H1 (cell line): ENCODE data around the gene DOC2A. TPM values are rescaled to one million over a fixed set of nuclear protein-coding genes. Genes with fewer than 3 reads are reported as not detected.

ENCODE experiments used
- CTCF ChIA-PET: fragments of 300-600 bp; sonication (Branson Sonifier 250); formaldehyde crosslinking; loops from one replicate; lab custom pipeline; 2021; ENCODE audit not compliant: partially characterized antibody; lab: Charles Lee
- POLR2A ChIA-PET: fragments of 300-600 bp; sonication (Branson Sonifier 250); formaldehyde crosslinking; loops from one replicate; lab custom pipeline; 2021; ENCODE audit warnings: inconsistent platforms; ENCODE audit not compliant: partially characterized antibody; lab: Charles Lee
- DNase-seq, 2 experiments: peaks; one replicate each; pipeline versions ENCODE4 v3.0.0 to v3.0.0-alpha.2; 2010 to 2022; ENCODE audit warnings: low spot score in 2 of 2, low read depth in 1 of 2, mixed read lengths in 1 of 2
- FAIRE-seq: peaks from 2 replicates; lab custom pipeline; 2011; peaks lifted over from hg19 to GRCh38; lab: Jason Lieb, UNC
- H2AFZ ChIP-seq: 2 replicates; pipeline ENCODE4 v1.8.1; 2012; ENCODE audit warnings: low read length, inconsistent platforms
- H2AK5ac ChIP-seq: 2 replicates; pipeline ENCODE4 v1.6.1; 2013; ENCODE audit warnings: low read depth, low read length
- H2BK120ac ChIP-seq: replicated peaks from 2 replicates; pipeline ENCODE3; 2013; ENCODE audit warnings: low read depth, low read length, inconsistent platforms
- H2BK12ac ChIP-seq: 2 replicates; pipeline ENCODE4 v1.6.1; 2013; ENCODE audit warnings: low read depth, low read length
- H2BK15ac ChIP-seq: 2 replicates; pipeline ENCODE4 v1.6.1; 2013; ENCODE audit warnings: low read length
- H2BK20ac ChIP-seq: 2 replicates; pipeline ENCODE4 v1.6.1; 2013; ENCODE audit warnings: low read length
- H2BK5ac ChIP-seq: 2 replicates; pipeline ENCODE4 v1.6.1; 2013; ENCODE audit warnings: low read depth, low read length
- H3K14ac ChIP-seq: 2 replicates; pipeline ENCODE4 v1.6.1; 2013; ENCODE audit warnings: inconsistent platforms; ENCODE audit not compliant: insufficient read length
- H3K18ac ChIP-seq: 2 replicates; pipeline ENCODE4 v1.6.1; 2013; ENCODE audit warnings: low read length; ENCODE audit errors: extremely low read depth
- H3K23ac ChIP-seq: 2 replicates; pipeline ENCODE4 v1.6.1; 2013; ENCODE audit warnings: inconsistent platforms; ENCODE audit not compliant: insufficient read length
- H3K23me2 ChIP-seq: 2 replicates; pipeline ENCODE4 v1.6.1; 2013; ENCODE audit warnings: low read depth, low read length
- H3K27ac ChIP-seq: 2 replicates; pipeline ENCODE4 v1.6.1; 2011; ENCODE audit warnings: low read depth, low read length, inconsistent platforms
- H3K27me3 ChIP-seq, 4 experiments: replicated peaks in 1 of 4; 1 replicate in 1 of 4; 2 replicates in 3 of 4; pipeline versions ENCODE4 v1.6.1 to v1.8.1; 2011 to 2013; ENCODE audit warnings: low read length in 3 of 4, mild to moderate bottlenecking in 3 of 4, inconsistent platforms in 2 of 4, mixed read lengths in 2 of 4, moderate library complexity in 1 of 4; ENCODE audit not compliant: control insufficient read depth in 3 of 4, insufficient read depth in 3 of 4; ENCODE audit errors: extremely low read depth in 1 of 4
- H3K36me3 ChIP-seq, 4 experiments: 2 replicates each; pipeline versions ENCODE4 v1.6.1 to v1.8.1; 2011 to 2013; ENCODE audit warnings: mild to moderate bottlenecking in 4 of 4, low read length in 3 of 4, moderate library complexity in 2 of 4, control low read depth in 1 of 4, inconsistent platforms in 1 of 4; ENCODE audit not compliant: insufficient read depth in 4 of 4, control insufficient read depth in 2 of 4
- H3K4ac ChIP-seq: replicated peaks from 2 replicates; pipeline ENCODE3; 2013; ENCODE audit warnings: low read length, low read depth, mixed read lengths, inconsistent platforms; ENCODE audit not compliant: insufficient read length
- H3K4me1 ChIP-seq, 4 experiments: replicated peaks in 1 of 4; 1 replicate in 1 of 4; 2 replicates in 3 of 4; pipeline versions ENCODE4 v1.6.1 to v1.8.1; 2011 to 2013; ENCODE audit warnings: low read length in 3 of 4, inconsistent platforms in 2 of 4, mixed read lengths in 1 of 4; ENCODE audit not compliant: insufficient read depth in 4 of 4, control insufficient read depth in 3 of 4
- H3K4me2 ChIP-seq, 2 experiments: 2 replicates each; pipeline versions ENCODE4 v1.6.1 to v1.8.1; 2011 to 2013; ENCODE audit warnings: low read depth in 2 of 2, low read length in 2 of 2, control low read depth in 1 of 2, inconsistent platforms in 1 of 2, mild to moderate bottlenecking in 1 of 2; ENCODE audit not compliant: insufficient read depth in 1 of 2
- H3K4me3 ChIP-seq, 4 experiments: fragments of 200-600, 300-600 bp in 1 of 4; sonication (generic), shearing (Covaris generic), sonication (Bioruptor Twin) in 1 of 4; 2 replicates each; pipeline versions ENCODE4 v1.5.1 to v1.8.1; 2011 to 2016; ENCODE audit warnings: low read length in 4 of 4, low read depth in 3 of 4, control low read depth in 2 of 4, inconsistent platforms in 2 of 4, mild to moderate bottlenecking in 2 of 4, mixed read lengths in 1 of 4, moderate library complexity in 1 of 4; ENCODE audit not compliant: insufficient read depth in 2 of 4; ENCODE audit errors: extremely low read depth in 1 of 4
- H3K56ac ChIP-seq: replicated peaks from 2 replicates; pipeline ENCODE3; 2013; ENCODE audit warnings: low read depth, mild to moderate bottlenecking, mixed read lengths, low read length, inconsistent platforms; ENCODE audit not compliant: insufficient read length
- H3K79me1 ChIP-seq: 2 replicates; pipeline ENCODE4 v1.6.1; 2013; ENCODE audit warnings: low read depth, low read length, control low read depth
- H3K79me2 ChIP-seq, 2 experiments: 2 replicates each; pipeline versions ENCODE4 v1.6.1 to v1.8.1; 2012 to 2013; ENCODE audit warnings: low read length in 2 of 2, mild to moderate bottlenecking in 2 of 2, inconsistent platforms in 1 of 2; ENCODE audit not compliant: insufficient read depth in 2 of 2, control insufficient read depth in 1 of 2
- H3K9ac ChIP-seq, 4 experiments: replicated peaks in 1 of 4; 1 replicate in 1 of 4; 2 replicates in 3 of 4; pipeline versions ENCODE4 v1.6.1 to v1.8.1; 2011 to 2013; ENCODE audit warnings: low read depth in 3 of 4, low read length in 3 of 4, control low read depth in 2 of 4, mild to moderate bottlenecking in 2 of 4, moderate library complexity in 2 of 4, inconsistent platforms in 1 of 4; ENCODE audit errors: extremely low read depth in 1 of 4
- H3K9me3 ChIP-seq, 2 experiments: 2 replicates each; pipeline versions ENCODE4 v1.6.1 to v1.8.1; 2012 to 2013; ENCODE audit warnings: mild to moderate bottlenecking in 2 of 2, moderate library complexity in 2 of 2, control low read depth in 1 of 2, inconsistent platforms in 1 of 2, low read depth in 1 of 2, low read length in 1 of 2, mixed read lengths in 1 of 2; ENCODE audit not compliant: insufficient read depth in 2 of 2
- H4K20me1 ChIP-seq, 2 experiments: replicated peaks in 1 of 2; 2 replicates each; pipeline versions ENCODE3 to v1.8.1; 2011 to 2013; ENCODE audit warnings: inconsistent platforms in 2 of 2, low read length in 2 of 2, mild to moderate bottlenecking in 1 of 2; ENCODE audit not compliant: insufficient read depth in 2 of 2, control insufficient read depth in 1 of 2
- H4K5ac ChIP-seq: 2 replicates; pipeline ENCODE4 v1.6.1; 2013; ENCODE audit warnings: low read length, low read depth, mixed read lengths, inconsistent platforms; ENCODE audit not compliant: insufficient read length
- H4K8ac ChIP-seq: 2 replicates; pipeline ENCODE4 v1.8.0; 2013; ENCODE audit warnings: mild to moderate bottlenecking, moderate library complexity, low read length, inconsistent platforms; ENCODE audit not compliant: insufficient read depth; ENCODE audit errors: extremely low read depth
- H4K91ac ChIP-seq: replicated peaks from 2 replicates; pipeline ENCODE3; 2013; ENCODE audit warnings: low read length, mixed read lengths, inconsistent platforms; ENCODE audit not compliant: insufficient read length
- BCL11A ChIP-seq, 2 experiments: IDR thresholded peaks; one replicate each; pipeline ENCODE4 v1.6.1; 2011; ENCODE audit warnings: low read depth in 2 of 2, low read length in 2 of 2, mild to moderate bottlenecking in 2 of 2
- CHD2 ChIP-seq: IDR thresholded peaks from 2 replicates; pipeline ENCODE4 v1.6.1; 2012; ENCODE audit warnings: low read length, improper control_type of control experiment
- CREB1 ChIP-seq: IDR thresholded peaks from 2 replicates; pipeline ENCODE4 v1.6.1; 2012; ENCODE audit warnings: inconsistent platforms
- POLR2AphosphoS5 ChIP-seq: IDR thresholded peaks from 2 replicates; pipeline ENCODE4 v1.6.1; 2011; ENCODE audit warnings: low read depth, low read length
- SIX5 ChIP-seq: IDR thresholded peaks from 2 replicates; pipeline ENCODE4 v1.6.1; 2011; ENCODE audit warnings: mild to moderate bottlenecking, low read depth, low read length
- TAF7 ChIP-seq: optimal IDR thresholded peaks from 2 replicates; pipeline ENCODE3; 2011; ENCODE audit warnings: low read depth, mild to moderate bottlenecking, inconsistent platforms, low read length, moderate library complexity, borderline replicate concordance
- TBP ChIP-seq: IDR thresholded peaks from 2 replicates; pipeline ENCODE4 v1.6.1; 2011; ENCODE audit warnings: low read depth, low read length, improper control_type of control experiment
- ZNF274 ChIP-seq: IDR thresholded peaks from 2 replicates; pipeline ENCODE4 v1.7.0; 2012; ENCODE audit warnings: low read length, borderline replicate concordance; ENCODE audit errors: extremely low read depth
- WGBS, 2 experiments: shearing (Covaris generic) in 1 of 2; methylation state at CpG; one replicate each; pipeline versions ENCODE4 v1.1.6 to v1.1.7; 2013 to 2015; ENCODE audit warnings: low lambda C conversion rate in 2 of 2, mixed read lengths in 2 of 2, inconsistent platforms in 1 of 2, low coverage in 1 of 2, missing lambda C conversion rate in 1 of 2; ENCODE audit not compliant: insufficient replicate concordance in 2 of 2, insufficient coverage in 1 of 2, insufficient read length in 1 of 2; ENCODE audit errors: extremely low coverage in 1 of 2, missing lambda C conversion rate in 1 of 2; 5-methylcytosine and 5-hydroxymethylcytosine counted together
- polyA plus RNA-seq, 7 experiments: library from polyadenylated mRNA; depleted of rRNA in 3 of 7; stranded (reverse) in 5 of 7; unstranded in 2 of 7; fragments of >200 nt in 5 of 7; fragments of 200-250 nt in 2 of 7; gene quantifications; 1 replicate in 5 of 7; 2 replicates in 1 of 7; 4 replicates in 1 of 7; pipeline versions ENCODE4 v1.2.1 to v1.2.3, GENCODE V29; 2011 to 2013; ENCODE audit warnings: missing spikeins in 2 of 7, mixed read lengths in 2 of 7
- total RNA-seq: library from RNA; stranded (reverse); fragmentation: NEBNext Ultra II Directional; extraction: Animal tissue kit (Norgen Biotek cat#: 25700); gene quantifications from 2 replicates; pipeline ENCODE4 v1.2.1, GENCODE V29; 2021
- TF ChIP-seq, protein P1 (sequence below): IDR thresholded peaks from 2 replicates; pipeline ENCODE4 v1.6.1; 2012; ENCODE audit warnings: low read length, inconsistent platforms
- TF ChIP-seq, protein P2 (sequence below): IDR thresholded peaks from 2 replicates; pipeline ENCODE4 v1.6.1; 2011; ENCODE audit warnings: low read length, improper control_type of control experiment
- TF ChIP-seq, protein P3 (sequence below): IDR thresholded peaks from 2 replicates; pipeline ENCODE4 v1.6.1; 2012; ENCODE audit warnings: inconsistent platforms

DOC2A gene
- total and polyA plus RNA-seq, 2 of the 8 experiments (the other 6 are each of a cell fraction or from before 2014, with no cell fraction given): 13.9 to 20.7 TPM

DNA sequence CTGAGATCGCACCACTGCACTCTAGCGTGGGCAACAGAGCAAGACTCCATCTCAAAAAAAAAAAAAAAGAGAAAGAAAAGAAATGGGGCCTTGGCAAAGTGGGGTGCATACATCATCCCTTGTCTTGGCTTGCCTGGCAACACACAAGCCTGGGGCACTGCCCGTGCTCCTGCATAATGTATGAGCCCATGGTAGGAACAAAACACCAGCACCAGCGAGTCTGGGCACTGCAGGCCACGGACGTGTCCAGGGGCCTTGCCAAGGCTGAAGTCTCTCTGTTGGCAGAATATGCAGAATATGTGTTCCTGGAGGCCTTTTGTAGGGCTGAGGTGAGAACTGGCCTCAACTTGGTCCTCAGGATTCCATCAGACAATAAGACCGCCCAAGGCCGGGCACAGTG lies 39.0 kb upstream of the DOC2A start:
- H2BK20ac ChIP-seq: no peak overlapping the region
- no peak overlapping the region for H3K4me2 ChIP-seq
- H4K5ac ChIP-seq: no peak overlapping the region
- peaks cover 13% of the 10 kb centered on the region for H3K23me2 ChIP-seq
- no peak for FAIRE-seq
- H3K56ac ChIP-seq: no peak overlapping the region
- peaks cover 0 to 4% (median 2%) of the 10 kb centered on the region in 4 experiments; a peak in 3 of 7 replicates for H3K4me1 ChIP-seq
- H3K4me3 ChIP-seq: no peak overlapping the region
- H3K23ac ChIP-seq: no peak overlapping the region
- WGBS, 2 experiments: 88% methylated on average over 8 of the region's 8 CpGs; no CpG with 5 or more reads in 1 of the 2 experiments
- H3K79me2 ChIP-seq: no peaks in the 10 kb centered on the region
- no peak overlapping the region for H2AFZ ChIP-seq
- H3K9ac ChIP-seq: no peak overlapping the region
- no peaks in the 10 kb centered on the region for H3K36me3 ChIP-seq
- no peak overlapping the region for H3K27ac ChIP-seq
- H2BK120ac ChIP-seq: no peak overlapping the region
- no peak overlapping the region for H2BK5ac ChIP-seq
- no peak overlapping the region for H2AK5ac ChIP-seq
- no peak for DNase-seq
- CTCF ChIA-PET: interaction anchor here (1.7 to 6.1 kb wide), 2 partner anchors 12 to 18 kb away, joined by 3 to 23 read pairs; partner anchors contain the start of gene TLCD3B
- H3K79me1 ChIP-seq: peaks cover 3% of the 10 kb centered on the region; the same call in 1 of the 2 replicates
- H3K27me3 ChIP-seq: peaks cover 0 to 9% (median 2%) of the 10 kb centered on the region in 4 experiments; a peak in 2 of 7 replicates
- H3K18ac ChIP-seq: no peak overlapping the region
- no peak overlapping the region for H2BK12ac ChIP-seq
- no peak overlapping the region for H2BK15ac ChIP-seq
- H3K9me3 ChIP-seq: no peaks in the 10 kb centered on the region
- H4K91ac ChIP-seq: no peak overlapping the region
- POLR2A ChIA-PET: no interaction called here
- no peak overlapping the region for H3K4ac ChIP-seq
- H4K8ac ChIP-seq: peak overlapping the region; percentile 64; the same call in 1 of the 2 replicates
- H4K20me1 ChIP-seq: peaks cover 0 to 5% of the 10 kb centered on the region in 2 experiments
- no peak overlapping the region for H3K14ac ChIP-seq
- TF ChIP-seq SIX5 (no peak), TBP (no peak), CHD2 (no peak), TAF7 (no peak), CREB1 (no peak), POLR2AphosphoS5 (no peak), ZNF274 (no peak), BCL11A (IDR thresholded peaks at IDR 0.05; ENCODE audit: low read depth in 2 of 2, low read length in 2 of 2) (no peak)
- TF ChIP-seq, protein P1, sequence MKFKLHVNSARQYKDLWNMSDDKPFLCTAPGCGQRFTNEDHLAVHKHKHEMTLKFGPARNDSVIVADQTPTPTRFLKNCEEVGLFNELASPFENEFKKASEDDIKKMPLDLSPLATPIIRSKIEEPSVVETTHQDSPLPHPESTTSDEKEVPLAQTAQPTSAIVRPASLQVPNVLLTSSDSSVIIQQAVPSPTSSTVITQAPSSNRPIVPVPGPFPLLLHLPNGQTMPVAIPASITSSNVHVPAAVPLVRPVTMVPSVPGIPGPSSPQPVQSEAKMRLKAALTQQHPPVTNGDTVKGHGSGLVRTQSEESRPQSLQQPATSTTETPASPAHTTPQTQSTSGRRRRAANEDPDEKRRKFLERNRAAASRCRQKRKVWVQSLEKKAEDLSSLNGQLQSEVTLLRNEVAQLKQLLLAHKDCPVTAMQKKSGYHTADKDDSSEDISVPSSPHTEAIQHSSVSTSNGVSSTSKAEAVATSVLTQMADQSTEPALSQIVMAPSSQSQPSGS: no peak
- TF ChIP-seq, protein P2, sequence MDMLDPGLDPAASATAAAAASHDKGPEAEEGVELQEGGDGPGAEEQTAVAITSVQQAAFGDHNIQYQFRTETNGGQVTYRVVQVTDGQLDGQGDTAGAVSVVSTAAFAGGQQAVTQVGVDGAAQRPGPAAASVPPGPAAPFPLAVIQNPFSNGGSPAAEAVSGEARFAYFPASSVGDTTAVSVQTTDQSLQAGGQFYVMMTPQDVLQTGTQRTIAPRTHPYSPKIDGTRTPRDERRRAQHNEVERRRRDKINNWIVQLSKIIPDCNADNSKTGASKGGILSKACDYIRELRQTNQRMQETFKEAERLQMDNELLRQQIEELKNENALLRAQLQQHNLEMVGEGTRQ: no peak
- TF ChIP-seq, protein P3, sequence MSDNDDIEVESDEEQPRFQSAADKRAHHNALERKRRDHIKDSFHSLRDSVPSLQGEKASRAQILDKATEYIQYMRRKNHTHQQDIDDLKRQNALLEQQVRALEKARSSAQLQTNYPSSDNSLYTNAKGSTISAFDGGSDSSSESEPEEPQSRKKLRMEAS: no peak
